ENCODE results near the gene SLC27A4. TPM values are rescaled to one million over a fixed set of nuclear protein-coding genes. Genes with fewer than 3 reads are reported as not detected.

SLC27A4 gene
- total RNA-seq, result 20.7 and 21.1 TPM in 2 replicates

GRCh38 chr9:128339761-128340690 lies at the start of gene SLC27A4:
TSS of gene SLC27A4 (plus strand) at chr9:128340527. CDS start at chr9:128343133, 2,606 bp downstream.

GRCh38 chr9:128322404-128323211 lies 17.7 kb upstream of the SLC27A4 start, which contains the start of the genes COQ4 and TRUB2:
TSS of gene COQ4 (plus strand) at chr9:128322839. CDS start at chr9:128322859, 20 bp downstream.
TSS of gene TRUB2 (minus strand) at chr9:128322447. CDS start at chr9:128322408, 39 bp downstream.

DNA sequence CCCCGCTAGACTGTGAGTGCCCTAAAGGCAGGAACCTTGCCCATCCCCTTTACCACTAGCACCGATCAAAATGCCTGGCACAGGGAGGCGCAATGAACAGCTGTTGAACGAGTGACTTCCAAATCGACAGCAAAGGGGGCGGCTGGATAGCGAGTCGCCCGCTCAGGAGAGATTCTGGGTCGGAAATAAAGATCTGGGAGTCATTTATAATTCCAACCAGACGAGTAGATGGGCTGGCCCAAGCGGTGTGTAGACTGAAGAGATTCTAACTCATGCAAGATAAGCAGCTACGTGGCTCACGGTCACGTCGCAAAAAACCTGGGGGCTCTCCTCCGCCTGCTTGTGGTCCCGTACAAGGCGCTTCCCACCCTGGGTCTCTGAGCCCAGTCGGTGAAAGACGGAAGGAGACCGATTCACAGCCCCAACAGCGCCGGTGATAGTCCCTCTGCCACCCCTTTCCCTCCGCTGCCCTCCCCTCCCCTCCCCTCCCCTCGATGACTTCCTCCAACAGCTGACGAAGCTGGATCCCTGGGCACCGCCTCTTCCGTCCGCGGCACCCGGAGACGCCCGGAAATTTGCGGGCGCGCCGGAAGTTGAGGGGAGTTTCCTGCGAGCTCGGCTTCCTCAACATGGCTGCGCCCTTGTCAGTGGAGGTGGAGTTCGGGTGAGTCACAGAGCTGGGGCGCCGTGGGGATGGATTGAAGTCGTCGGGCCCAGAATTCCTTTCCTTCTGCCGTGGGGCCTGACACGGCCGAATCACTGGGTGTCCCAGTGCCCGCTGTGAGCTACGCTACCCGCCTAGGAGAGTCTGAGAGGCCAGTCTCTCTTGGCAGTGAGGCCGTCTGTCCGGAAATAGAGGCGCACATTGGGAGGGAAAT lies 30.7 kb downstream of the SLC27A4 start, which contains the start of gene URM1:
Gene URM1, plus strand, starts transcription at position 623 of the 878 bp plus-strand sequence. Its CDS starts 7 bp downstream, at position 630.

Other genes starting within 250 kb of the SLC27A4 start
- 63.5 and 70.3 TPM in 2 replicates for gene PTGES2, start 212.8 kb upstream of the SLC27A4 start, total RNA-seq
- gene LCN2, start 191.1 kb upstream of the SLC27A4 start, total RNA-seq, result not detected in 2 replicates
- gene BBLN, start 180.3 kb upstream of the SLC27A4 start, total RNA-seq, result 188 and 202 TPM in 2 replicates
- gene CIZ1, start 149.0 kb upstream of the SLC27A4 start, total RNA-seq, result 60.9 and 68.8 TPM in 2 replicates
- 4.5 and 5.7 TPM in 2 replicates for gene DNM1, start 137.1 kb upstream of the SLC27A4 start, total RNA-seq
- 90.8 and 91.0 TPM in 2 replicates for gene GOLGA2, start 64.5 kb upstream of the SLC27A4 start, total RNA-seq
- gene SWI5, start 64.3 kb upstream of the SLC27A4 start, total RNA-seq, result 44.6 and 49.2 TPM in 2 replicates
- gene TRUB2, start 18.1 kb upstream of the SLC27A4 start, total RNA-seq, result 11.1 and 15.5 TPM in 2 replicates
- gene COQ4, start 17.7 kb upstream of the SLC27A4 start, total RNA-seq, result 48.3 and 53.5 TPM in 2 replicates
- 43.3 and 45.6 TPM in 2 replicates for gene URM1, start 30.8 kb downstream of the SLC27A4 start, total RNA-seq
- gene CERCAM, start 80.3 kb downstream of the SLC27A4 start, total RNA-seq, result 58.6 and 63.5 TPM in 2 replicates
- gene ODF2, start 115.5 kb downstream of the SLC27A4 start, total RNA-seq, result 41.8 and 44.0 TPM in 2 replicates
- 28.1 TPM in 2 replicates for gene GLE1, start 164.2 kb downstream of the SLC27A4 start, total RNA-seq
- gene SPTAN1, start 212.1 kb downstream of the SLC27A4 start, total RNA-seq, result 115 and 117 TPM in 2 replicates

Data from bronchus fibroblast of lung (primary cell).